Measurements from ENCODE around the gene CD40.
A peak's percentile ranks its signal among the peaks of the same experiment; 100 is the strongest.
"Not testable (repeated sequence)": the region's sequence is repeated elsewhere in the genome, so short reads cannot be mapped to it uniquely, and the experiment has no call there.

The CD40 gene

GRCh38 chr20:46093531-46093930, 24.6 kb upstream of the CD40 start:
- no peak for DNase-seq (ENCODE audit: low read depth in 2 of 2)

- DNase-seq (ENCODE audit: low read depth in 2 of 2), result no peak
Observed at GRCh38 chr20:46099491-46100287, 18.4 kb upstream of the CD40 start.

- not testable (repeated sequence) for DNase-seq (ENCODE audit: low read depth in 2 of 2)
Observed at GRCh38 chr20:46100444-46100843, 17.7 kb upstream of the CD40 start.

- DNase-seq (ENCODE audit: low read depth in 2 of 2), result no peak
Observed at GRCh38 chr20:46100988-46101387, 17.1 kb upstream of the CD40 start.

GRCh38 chr20:46101957-46102356, 16.2 kb upstream of the CD40 start:
- no peak for DNase-seq (ENCODE audit: low read depth in 2 of 2)

GRCh38 chr20:46102940-46103339, 15.2 kb upstream of the CD40 start:
- no peak for DNase-seq (ENCODE audit: low read depth in 2 of 2)

GRCh38 chr20:46104262-46104661, 13.9 kb upstream of the CD40 start:
- no peak for DNase-seq (ENCODE audit: low read depth in 2 of 2)

GRCh38 chr20:46107061-46107460, 11.1 kb upstream of the CD40 start:
- DNase-seq (ENCODE audit: low read depth in 2 of 2), result no peak

- DNase-seq (ENCODE audit: low read depth in 2 of 2), result no peak
Observed at GRCh38 chr20:46108435-46108841, 9.7 kb upstream of the CD40 start.

- DNase-seq (ENCODE audit: low read depth in 2 of 2), result no peak
Observed at GRCh38 chr20:46108976-46109375, 9.1 kb upstream of the CD40 start.

GRCh38 chr20:46111028-46111835, 6.9 kb upstream of the CD40 start:
- peak in 1 of 2 donors; percentile 38 for DNase-seq (ENCODE audit: low read depth in 2 of 2)

GRCh38 chr20:46111836-46112212, 6.3 kb upstream of the CD40 start:
- no peak for DNase-seq (ENCODE audit: low read depth in 2 of 2)

- DNase-seq (ENCODE audit: low read depth in 2 of 2), result no peak
Observed at GRCh38 chr20:46112430-46113112, 5.5 kb upstream of the CD40 start.

GRCh38 chr20:46113113-46113470, 5.0 kb upstream of the CD40 start:
- no peak for DNase-seq (ENCODE audit: low read depth in 2 of 2)

GRCh38 chr20:46114449-46114848, 3.7 kb upstream of the CD40 start:
- DNase-seq (ENCODE audit: low read depth in 2 of 2), result no peak

GRCh38 chr20:46118481-46119020, 437 bp downstream of the CD40 start:
- DNase-seq (ENCODE audit: low read depth in 2 of 2), result no peak

- no peak for DNase-seq (ENCODE audit: low read depth in 2 of 2)
Observed at GRCh38 chr20:46119028-46119546, 973 bp downstream of the CD40 start.

- DNase-seq (ENCODE audit: low read depth in 2 of 2), result no peak
Observed at GRCh38 chr20:46119547-46119946, 1.4 kb downstream of the CD40 start.

- DNase-seq (ENCODE audit: low read depth in 2 of 2), result no peak
Observed at GRCh38 chr20:46120136-46120535, 2.0 kb downstream of the CD40 start.

GRCh38 chr20:46121184-46121930, 3.2 kb downstream of the CD40 start:
- no peak for DNase-seq (ENCODE audit: low read depth in 2 of 2)

- DNase-seq (ENCODE audit: low read depth in 2 of 2), result no peak
Observed at GRCh38 chr20:46122071-46122470, 4.0 kb downstream of the CD40 start.
